Measurements from ENCODE around the gene GPR143.

Gene GPR143

GRCh38 chrX:9707306-9708033, 58.2 kb downstream of the GPR143 start:
- DNase-seq = no peak

DNA sequence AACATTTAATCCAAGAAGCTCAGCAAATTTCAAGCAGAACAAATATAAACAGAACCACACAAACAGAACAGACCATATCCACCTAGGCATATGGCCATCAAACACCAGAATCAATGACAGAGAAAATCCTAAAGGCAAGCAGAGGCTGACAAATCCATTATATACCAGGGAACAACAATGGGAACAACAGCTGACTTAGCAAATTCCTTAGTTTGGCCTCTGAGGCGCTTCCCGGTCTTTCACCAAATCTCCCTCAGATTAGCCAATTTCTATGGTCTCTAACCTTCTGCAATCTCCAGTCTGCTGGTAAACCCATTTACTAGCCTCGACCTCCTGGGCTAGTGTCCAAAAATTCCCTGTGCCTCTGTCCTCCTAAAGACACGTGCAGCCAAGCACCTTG, 59.2 kb downstream of the GPR143 start:
- DNase-seq = no peak

DNA sequence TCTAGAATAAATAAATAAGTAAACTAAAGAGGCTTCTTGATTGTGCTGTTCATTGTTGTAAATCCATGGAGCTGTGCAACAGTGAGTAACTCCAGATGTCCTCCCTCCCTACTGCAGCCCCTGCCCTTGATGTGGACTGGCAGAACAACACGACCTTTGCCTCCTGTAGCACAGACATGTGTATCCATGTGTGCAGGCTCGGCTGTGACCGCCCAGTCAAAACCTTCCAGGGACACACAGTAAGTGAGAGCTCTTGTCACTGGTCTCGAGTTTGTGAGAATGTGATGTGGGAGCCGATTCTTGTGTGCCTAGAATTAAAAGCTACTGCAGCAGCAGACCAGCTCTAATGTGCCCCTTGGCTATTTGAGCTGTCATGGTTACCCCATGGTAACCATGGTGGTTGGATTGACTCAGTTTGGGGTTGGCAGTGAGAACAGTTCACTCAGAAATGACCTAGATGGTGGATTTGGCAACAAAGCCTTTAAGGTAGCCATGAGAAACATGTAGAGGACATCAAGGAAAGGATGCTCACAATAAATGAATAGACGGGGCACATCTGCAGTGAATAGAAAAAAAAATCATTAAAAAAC, 60.7 kb downstream of the GPR143 start:
- no peak for DNase-seq

GRCh38 chrX:9703406-9703805, 62.2 kb downstream of the GPR143 start:
- no peak for DNase-seq

GRCh38 chrX:9701790-9702189, 63.9 kb downstream of the GPR143 start:
- no peak for DNase-seq

DNA sequence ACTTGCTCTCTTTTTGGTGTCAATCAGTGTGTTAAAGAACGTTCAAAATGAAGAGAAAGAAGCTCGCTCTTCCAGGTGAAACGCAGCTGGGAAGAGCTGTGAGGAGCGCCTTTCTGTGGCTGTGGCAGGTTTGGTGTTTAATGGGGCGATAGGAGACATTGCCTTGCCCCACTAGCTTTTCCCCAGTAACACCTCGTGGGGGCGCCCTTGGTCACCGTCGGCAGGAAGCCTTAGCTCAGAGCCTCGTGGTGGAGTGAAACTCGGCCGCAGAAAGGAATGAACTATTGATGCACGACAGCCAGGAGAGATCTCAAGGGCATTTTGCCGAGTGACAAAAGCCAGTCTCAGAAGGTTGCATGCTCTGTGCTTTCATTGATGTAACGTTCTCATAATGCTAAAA, 65.1 kb downstream of the GPR143 start:
- no peak for DNase-seq

- DNase-seq = no peak
Measured at GRCh38 chrX:9698576-9698975, 67.1 kb downstream of the GPR143 start.

DNA sequence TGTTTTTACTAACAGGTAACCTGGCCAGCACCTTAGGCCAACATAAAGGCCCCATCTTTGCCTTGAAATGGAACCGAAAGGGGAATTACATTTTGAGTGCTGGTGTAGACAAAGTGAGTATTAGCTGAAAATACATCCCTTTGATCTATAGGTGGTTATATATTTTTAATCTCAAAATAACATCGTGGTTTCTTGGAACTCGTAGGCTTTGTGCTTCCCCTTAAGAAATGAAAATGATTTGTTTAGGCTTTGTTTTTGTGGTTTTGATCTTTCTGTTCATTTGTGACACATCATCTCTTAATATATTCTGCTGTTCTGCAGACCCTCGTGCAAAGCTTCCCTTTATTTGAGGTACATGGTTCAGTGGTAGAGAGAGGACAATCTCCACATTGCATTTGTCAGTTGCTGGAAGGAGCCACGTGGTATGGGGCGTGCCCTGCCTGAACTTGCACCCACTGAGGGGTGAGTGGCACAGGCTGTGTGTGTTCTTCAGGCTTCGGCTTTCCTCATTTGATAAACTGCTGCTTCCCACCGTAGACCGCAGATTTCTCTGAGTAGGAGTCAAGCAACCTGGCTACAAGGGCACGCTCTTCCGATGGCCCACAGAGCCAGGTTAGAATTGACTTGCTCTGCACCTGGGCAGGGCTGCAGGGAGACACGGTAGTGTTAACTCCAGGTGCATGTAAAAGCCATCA, 72.2 kb downstream of the GPR143 start:
- DNase-seq = no peak

GRCh38 chrX:9690046-9690445, 75.6 kb downstream of the GPR143 start:
- DNase-seq = no peak

DNA sequence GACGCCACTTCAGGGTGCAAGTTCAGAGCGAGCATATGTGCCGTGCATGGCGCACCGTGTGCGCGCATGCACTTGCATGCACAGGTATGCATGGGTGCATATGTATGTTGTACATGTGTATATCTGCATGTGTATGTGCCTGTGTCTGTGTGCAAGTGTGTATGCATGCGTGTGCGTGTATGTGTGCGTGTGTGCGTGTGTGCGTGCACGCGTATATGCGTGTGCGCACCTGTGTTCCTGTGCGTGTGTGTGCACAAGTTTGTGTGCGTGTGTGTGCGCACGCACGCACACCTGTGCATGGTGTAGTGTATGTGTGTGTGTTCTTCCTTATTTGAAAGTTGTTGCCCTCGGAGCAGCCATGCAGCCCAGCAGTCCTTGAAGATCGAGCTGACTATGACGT, 76.8 kb downstream of the GPR143 start:
- DNase-seq = no peak

DNA sequence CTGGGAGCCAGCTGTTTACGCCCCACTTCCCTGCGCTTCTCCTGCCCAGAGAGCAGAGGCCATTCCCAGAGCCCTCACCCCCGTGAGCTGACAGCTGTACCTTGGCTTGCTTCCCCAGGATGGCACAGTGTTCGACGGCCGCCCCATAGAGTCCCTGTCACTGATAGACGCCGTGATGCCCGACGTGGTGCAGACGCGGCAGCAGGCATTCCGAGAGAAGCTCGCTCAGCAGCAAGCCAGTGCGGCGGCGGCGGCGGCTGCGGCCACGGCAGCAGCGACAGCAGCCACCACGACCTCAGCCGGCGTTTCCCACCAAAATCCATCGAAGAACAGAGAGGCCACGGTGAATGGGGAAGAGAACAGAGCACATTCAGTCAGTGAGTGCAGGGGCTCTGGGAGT, 77.7 kb downstream of the GPR143 start:
- no peak for DNase-seq

DNA sequence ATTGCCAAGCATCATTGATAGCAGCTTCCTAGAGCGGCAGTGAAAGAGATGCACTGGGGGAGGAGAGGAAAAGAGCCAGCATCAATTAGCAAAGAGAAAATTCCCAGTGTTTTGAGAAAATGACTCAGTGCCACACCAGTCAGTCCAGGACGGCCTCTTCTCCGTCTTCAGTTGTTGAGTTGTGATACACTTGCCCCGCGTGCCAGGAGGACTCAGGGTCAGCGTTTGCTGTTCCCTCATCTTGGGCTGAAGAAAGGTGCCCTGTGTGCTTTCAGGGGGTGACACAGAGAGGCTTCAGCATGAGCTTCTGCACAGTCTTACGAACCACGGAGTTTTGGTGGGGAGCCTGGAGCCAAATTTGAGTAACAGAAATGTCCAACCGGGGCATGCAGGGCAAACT, 82.3 kb downstream of the GPR143 start:
- DNase-seq = no peak

DNA sequence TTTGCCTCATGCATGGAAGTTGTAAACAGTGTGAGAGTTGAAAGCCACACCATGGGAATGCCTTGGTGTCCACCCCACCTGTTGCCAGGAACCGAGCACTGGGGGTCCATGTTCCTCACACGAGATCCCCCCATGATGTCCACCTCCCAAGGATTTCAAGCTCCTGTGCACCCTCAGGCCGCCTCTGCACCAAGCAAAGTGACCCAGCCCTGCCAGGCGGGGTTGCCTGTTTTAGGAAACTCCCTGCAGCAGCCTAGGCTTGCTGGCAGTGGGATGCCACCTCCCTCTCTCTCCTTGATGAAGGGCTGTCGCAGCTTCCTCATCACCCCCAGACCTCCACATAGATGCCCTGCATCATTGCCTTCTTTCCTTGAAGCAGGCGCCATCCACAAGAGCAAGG, 82.8 kb downstream of the GPR143 start:
- no peak for DNase-seq

- peak; percentile 1 for DNase-seq
Measured at GRCh38 chrX:9682456-9682855, 83.2 kb downstream of the GPR143 start.

- DNase-seq = no peak
Measured at GRCh38 chrX:9681422-9681821, 84.2 kb downstream of the GPR143 start.

DNA sequence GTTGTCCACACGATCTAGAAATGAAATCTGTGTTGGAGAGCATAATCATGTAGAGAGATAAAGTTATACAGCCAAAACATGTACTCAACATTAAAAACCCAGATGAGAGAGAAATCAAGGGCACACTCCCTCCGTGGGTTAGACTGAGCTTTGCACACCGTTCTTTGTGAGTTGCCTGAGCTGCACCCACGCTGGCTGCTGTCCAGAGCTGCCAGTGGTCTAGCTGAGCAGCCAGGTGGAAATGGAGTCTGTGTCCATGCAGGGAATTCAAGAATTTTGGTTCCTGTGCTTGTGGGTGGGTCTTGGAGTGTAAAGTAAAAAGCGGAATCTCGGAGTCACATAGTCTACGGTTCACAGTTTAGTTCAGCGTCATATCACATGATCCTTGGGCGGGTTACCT, 84.6 kb downstream of the GPR143 start:
- DNase-seq = no peak

- no peak for DNase-seq
Measured at GRCh38 chrX:9678215-9678965, 87.3 kb downstream of the GPR143 start.

DNA sequence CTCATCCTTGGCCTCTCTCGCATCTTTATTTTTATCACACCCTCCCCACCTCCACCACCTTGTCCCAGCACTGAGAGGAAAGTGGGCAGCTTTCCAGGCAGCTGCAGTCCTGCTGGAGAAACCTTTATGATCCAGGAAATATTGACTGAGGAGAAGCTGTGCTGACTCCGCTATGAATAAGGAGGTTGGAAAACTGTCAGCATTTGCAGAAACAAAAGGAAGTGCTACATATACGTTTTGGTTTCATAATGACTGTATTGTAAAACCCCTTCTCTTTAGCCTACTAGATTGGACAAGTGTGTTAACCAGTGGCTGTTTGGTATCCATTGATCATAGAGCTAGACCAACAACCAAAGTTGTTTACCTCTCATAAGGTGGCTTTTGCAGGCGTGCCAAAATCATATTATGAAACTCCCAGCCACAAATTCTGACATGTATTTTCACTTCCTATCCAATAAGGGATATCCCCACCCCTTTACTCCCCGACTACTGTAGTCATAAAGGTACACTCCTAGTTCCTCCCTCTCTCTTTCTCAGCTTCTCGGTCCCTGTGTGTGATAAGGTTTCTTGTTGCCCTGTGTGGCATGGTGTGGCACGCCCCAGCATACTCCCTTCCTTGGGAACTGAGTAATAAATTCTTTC, 88.4 kb downstream of the GPR143 start:
- no peak for DNase-seq

GRCh38 chrX:9676738-9677097, 88.9 kb downstream of the GPR143 start:
- DNase-seq = no peak

DNA sequence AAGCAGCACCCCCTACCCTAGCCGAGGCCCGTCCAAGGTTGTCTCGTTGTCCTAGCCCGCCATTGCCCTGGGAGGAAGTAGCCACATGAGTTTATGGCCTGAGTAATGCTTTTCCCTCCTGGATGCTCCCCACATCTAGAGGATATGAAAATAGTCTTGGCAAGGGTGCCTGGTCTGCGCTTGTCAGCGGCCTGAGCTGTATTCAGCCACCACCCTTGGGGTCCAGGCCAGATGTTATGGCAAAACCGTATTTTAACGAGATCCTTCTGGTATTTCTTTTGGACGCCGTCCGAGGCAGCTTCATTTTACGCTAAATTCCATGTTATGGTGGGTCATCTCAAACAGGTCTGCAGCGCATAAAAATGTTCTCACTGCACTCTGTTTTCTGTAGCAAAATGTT, 89.3 kb downstream of the GPR143 start:
- no peak for DNase-seq

Data from NCI-H510A (cell line).